Breast epithelium (tissue), 4 donors: Measurements from ENCODE around the gene MXRA8. TPM values are rescaled to one million over a fixed set of nuclear protein-coding genes. Genes with fewer than 3 reads are reported as not detected.
A peak's percentile ranks its signal among the peaks of the same experiment; 100 is the strongest.

Experiments used
- DNase-seq, 2 donors: peaks; one replicate each; pipeline ENCODE4 v3.0.0-alpha.2; 2019; ENCODE audit warnings: low spot score in 2 of 2
- H3K27ac ChIP-seq, 2 donors: fragments of 200-600 bp; sonication (generic) in 1 of 2; one replicate each; pipeline ENCODE4 v1.5.1; 2016 to 2019; ENCODE audit warnings: mild to moderate bottlenecking in 1 of 2
- H3K27me3 ChIP-seq, 2 donors: fragments of 200-600 bp; sonication (generic) in 1 of 2; one replicate each; pipeline versions ENCODE4 v1.5.1 to v1.6.0; 2017 to 2019; ENCODE audit warnings: control low read depth in 1 of 2, mild to moderate bottlenecking in 1 of 2
- H3K36me3 ChIP-seq: fragments of 200-600 bp; one replicate; pipeline ENCODE4 v1.5.1; 2019
- H3K4me1 ChIP-seq, 2 donors: fragments of 200-600 bp; sonication (generic); one replicate each; pipeline ENCODE4 v1.5.1; 2016 to 2019; ENCODE audit warnings: control low read depth in 1 of 2
- H3K4me3 ChIP-seq, 3 donors: fragments of 200-600 bp; sonication (generic); 1 replicate in 2 of 3; 2 replicates in 1 of 3; pipeline ENCODE4 v1.5.1; 2016 to 2019; ENCODE audit warnings: mild to moderate bottlenecking in 3 of 3, moderate library complexity in 2 of 3
- H3K9me3 ChIP-seq, 2 donors: fragments of 200-600 bp; sonication (generic) in 1 of 2; one replicate each; pipeline ENCODE4 v1.5.1; 2016 to 2019; ENCODE audit warnings: control low read depth in 1 of 2
- CTCF ChIP-seq, 3 donors: fragments of 450-650 bp; IDR thresholded peaks; one replicate each; pipeline ENCODE4 v1.5.1; 2016 to 2017; ENCODE audit warnings: antibody characterized with exemption in 3 of 3, mild to moderate bottlenecking in 3 of 3, moderate library complexity in 3 of 3
- POLR2A ChIP-seq: fragments of 450-650 bp; IDR thresholded peaks from one replicate; pipeline ENCODE4 v1.6.1; 2016; ENCODE audit warnings: antibody characterized with exemption, mild to moderate bottlenecking, moderate library complexity
- POLR2AphosphoS5 ChIP-seq, 3 donors: sonication (generic); formaldehyde crosslinking; IDR thresholded peaks; one replicate each; pipeline ENCODE4 v1.6.1; 2017; ENCODE audit warnings: antibody characterized with exemption in 3 of 3
- intact Hi-C: fragments of 100-400 bp; cut with DNase I; formaldehyde crosslinking; loops from one replicate; pipeline ENCODE4 v1.15.1; 2023; ENCODE audit warnings: low total_unique reads
- total RNA-seq, 3 donors: library from RNA; depleted of rRNA; stranded (reverse); fragments of >200 nt; gene quantifications; one replicate each; pipeline ENCODE4 v1.1.0, GENCODE V29; 2016

The MXRA8 gene
- total RNA-seq, 3 donors from 2014 or later = 93.4 to 308 (median 99.8) TPM

DNA sequence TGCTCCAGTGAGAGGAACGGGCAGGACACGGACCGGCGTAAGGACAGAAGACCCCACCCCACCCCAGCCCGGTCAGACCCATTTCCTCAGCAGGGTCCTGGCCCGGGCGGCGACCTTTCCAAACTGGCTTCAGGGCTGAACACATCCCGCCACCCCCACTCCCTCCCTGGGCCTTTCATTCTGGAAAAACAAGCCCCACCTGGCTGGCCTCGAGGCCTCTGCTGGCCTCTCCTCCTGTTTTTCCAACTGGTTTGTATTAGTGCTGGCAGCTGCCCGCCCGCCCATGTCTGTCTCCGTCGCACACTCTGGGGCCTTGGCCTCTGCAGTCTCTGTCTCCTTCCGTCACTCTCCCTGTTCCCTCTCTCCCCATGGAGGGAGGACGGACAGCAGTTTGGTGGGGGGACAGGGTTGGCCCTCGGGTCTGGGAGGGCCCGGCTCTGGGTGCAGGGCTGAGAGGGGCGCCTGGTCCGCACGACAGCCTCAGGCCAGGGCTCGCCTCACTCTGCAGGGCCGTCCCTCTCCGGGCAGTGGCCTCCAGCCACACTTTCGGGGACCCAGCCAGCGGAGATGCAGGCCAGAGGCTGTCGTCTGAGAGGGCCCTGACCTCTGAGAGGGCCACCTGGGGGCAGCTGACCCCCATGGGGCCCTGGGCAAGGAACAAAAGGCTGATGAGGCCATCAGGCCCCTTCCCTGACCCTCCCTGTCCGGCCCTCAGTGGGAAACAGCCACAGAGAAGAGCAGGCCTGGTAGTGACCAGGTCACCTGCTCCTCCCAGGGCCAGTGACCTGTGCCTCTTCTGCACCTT, 1.5 kb upstream of the MXRA8 start:
- DNase-seq = peak; percentile 72 to 74
- Histone ChIP-seq H3K27me3 (no peaks in the 10 kb centered on the region), H3K4me1 (peaks cover 26 to 31% of the 10 kb centered on the region in 2 donors), H3K36me3 (no peaks in the 10 kb centered on the region), H3K4me3 (peak overlapping the region; percentile 8 to 76 (median 70)), H3K9me3 (no peaks in the 10 kb centered on the region), H3K27ac (peak overlapping the region; percentile 92 to 98)
- no peak for TF ChIP-seq CTCF (IDR thresholded peaks at IDR 0.05)
- TF ChIP-seq POLR2A = no peak
- peak; percentile 34 to 79 (median 48) for TF ChIP-seq POLR2AphosphoS5 (IDR thresholded peaks at IDR 0.05)
- intact Hi-C loops = no loop called here

DNA sequence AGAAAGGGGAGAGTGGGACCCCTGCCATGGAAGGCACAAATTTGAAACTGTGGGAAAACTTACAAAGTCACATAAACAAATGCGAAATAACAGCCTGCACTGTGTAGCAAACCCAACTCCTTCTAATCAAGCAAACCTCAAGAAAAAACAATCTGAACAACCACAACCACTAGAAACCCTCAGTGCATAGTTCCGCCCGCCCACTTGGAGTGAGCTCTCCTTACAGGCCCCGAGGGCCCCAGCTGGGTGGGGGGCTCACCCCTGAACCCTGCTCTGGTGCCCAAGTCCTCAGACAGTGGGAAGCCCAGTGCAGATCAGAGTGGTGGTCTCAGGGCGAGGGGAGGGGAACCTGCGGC, 931 bp upstream of the MXRA8 start:
- no peak for DNase-seq
- Histone ChIP-seq H3K9me3 (no peaks in the 10 kb centered on the region), H3K4me3 (peak overlapping the region; percentile 70 to 76 (median 71)), H3K36me3 (no peaks in the 10 kb centered on the region), H3K27me3 (no peaks in the 10 kb centered on the region), H3K4me1 (peaks cover 26 to 31% of the 10 kb centered on the region in 2 donors), H3K27ac (peak overlapping the region; percentile 92 to 98)
- intact Hi-C loops = no loop called here
- TF ChIP-seq POLR2AphosphoS5 (IDR thresholded peaks at IDR 0.05) (no peak), POLR2A (no peak), CTCF (IDR thresholded peaks at IDR 0.05) (no peak)

GRCh38 chr1:1357871-1358432, 403 bp downstream of the MXRA8 start:
- Histone ChIP-seq H3K27me3 (no peaks in the 10 kb centered on the region), H3K9me3 (no peaks in the 10 kb centered on the region), H3K4me3 (peak overlapping the region; percentile 70 to 76 (median 71)), H3K27ac (peak overlapping the region; percentile 92 to 98), H3K36me3 (no peaks in the 10 kb centered on the region), H3K4me1 (peaks cover 26 to 34% of the 10 kb centered on the region in 2 donors)
- TF ChIP-seq POLR2AphosphoS5 (IDR thresholded peaks at IDR 0.05) (no peak), CTCF (IDR thresholded peaks at IDR 0.05) (no peak), POLR2A (no peak)
- intact Hi-C loops = no loop called here
- DNase-seq = no peak

DNA sequence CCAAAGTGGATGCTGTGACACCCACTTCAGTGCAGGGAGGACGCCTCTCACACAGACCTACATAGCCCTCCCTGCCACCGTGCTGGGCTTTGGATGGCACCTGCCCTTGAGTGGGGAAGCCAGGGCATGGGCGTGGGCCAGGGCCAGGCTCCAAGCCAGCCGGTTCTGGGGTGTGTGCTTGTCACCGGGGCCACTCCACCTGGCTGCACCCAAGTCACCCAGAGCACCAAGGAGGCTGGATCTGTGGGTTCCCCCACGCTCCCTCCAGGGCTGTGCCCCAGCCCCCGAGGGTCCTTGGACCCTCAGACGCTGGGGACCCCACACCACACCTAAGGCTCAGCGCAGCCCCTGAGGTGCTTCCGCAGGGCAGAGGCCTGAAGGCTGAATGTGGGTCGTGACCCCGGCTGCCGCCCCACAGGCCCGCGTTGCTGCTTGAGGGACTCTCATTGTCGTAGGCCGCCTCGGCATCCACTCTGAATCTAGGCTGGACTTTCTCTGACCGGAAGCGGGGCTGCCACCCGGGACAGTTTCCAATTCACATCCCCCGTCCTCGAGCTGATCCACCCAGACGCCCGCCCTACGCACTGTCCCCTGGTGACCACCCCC, 1.5 kb downstream of the MXRA8 start:
- no peaks in the 10 kb centered on the region for H3K9me3 ChIP-seq
- no peak for DNase-seq
- H3K27ac ChIP-seq = peak overlapping the region; percentile 92 to 98
- peak overlapping the region; percentile 70 to 76 (median 71) for H3K4me3 ChIP-seq
- peaks cover 28 to 35% of the 10 kb centered on the region in 2 donors for H3K4me1 ChIP-seq
- no peaks in the 10 kb centered on the region for H3K36me3 ChIP-seq
- intact Hi-C loops = no loop called here
- TF ChIP-seq POLR2A (no peak), CTCF (IDR thresholded peaks at IDR 0.05) (no peak), POLR2AphosphoS5 (IDR thresholded peaks at IDR 0.05) (no peak)
- H3K27me3 ChIP-seq = no peaks in the 10 kb centered on the region
